HL-60/S4 (cell line): ENCODE measurements around the gene ANKRD6.

ENCODE experiments used
- in situ Hi-C: fragments of 300-500 bp; cut with MboI; formaldehyde crosslinking; loops from 2 replicates; pipeline ENCODE4 v1.14.3; 2022; ENCODE audit warnings: low sequenced_read_pairs

ANKRD6 gene

DNA sequence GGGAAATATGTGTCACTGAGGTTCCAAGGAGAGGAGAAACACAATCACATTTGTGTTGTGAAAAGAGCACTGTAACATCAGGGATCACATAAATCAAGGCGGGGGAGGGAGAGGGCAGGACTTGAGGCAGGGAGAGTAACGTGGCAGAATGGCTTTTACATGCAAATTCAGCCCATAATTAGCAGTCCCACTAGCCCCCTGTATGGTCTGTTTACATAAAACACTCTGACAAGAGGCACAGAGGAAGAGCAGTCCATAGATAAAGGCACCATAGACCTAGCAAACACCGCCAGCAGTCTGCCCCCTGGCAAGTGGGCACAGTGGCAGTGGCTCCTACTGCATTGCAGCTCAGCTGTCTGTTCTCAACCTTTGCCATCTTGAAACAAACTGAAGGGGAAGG lies 122.9 kb downstream of the ANKRD6 start:
- in situ Hi-C loops = no loop called here

DNA sequence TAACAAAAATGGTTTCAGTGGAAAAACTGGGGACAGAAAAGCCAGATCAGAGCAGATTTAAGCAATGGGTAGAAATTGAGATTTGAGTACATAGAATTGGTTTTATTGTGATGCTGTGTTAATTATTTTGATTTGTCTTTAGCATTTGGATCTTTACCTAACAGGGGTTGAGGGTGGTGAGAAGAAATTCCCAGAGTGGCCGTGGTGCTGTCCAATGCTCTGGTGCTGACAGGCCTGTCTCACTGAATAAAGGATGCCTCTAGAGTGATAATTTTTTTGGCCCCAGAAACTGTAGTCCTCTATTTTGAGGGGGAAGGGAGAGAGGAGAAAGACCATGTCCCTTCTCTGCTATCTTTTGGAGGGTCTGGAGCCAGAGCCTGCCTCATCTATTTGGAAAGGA lies 126.5 kb downstream of the ANKRD6 start:
- in situ Hi-C loops = no loop called here

DNA sequence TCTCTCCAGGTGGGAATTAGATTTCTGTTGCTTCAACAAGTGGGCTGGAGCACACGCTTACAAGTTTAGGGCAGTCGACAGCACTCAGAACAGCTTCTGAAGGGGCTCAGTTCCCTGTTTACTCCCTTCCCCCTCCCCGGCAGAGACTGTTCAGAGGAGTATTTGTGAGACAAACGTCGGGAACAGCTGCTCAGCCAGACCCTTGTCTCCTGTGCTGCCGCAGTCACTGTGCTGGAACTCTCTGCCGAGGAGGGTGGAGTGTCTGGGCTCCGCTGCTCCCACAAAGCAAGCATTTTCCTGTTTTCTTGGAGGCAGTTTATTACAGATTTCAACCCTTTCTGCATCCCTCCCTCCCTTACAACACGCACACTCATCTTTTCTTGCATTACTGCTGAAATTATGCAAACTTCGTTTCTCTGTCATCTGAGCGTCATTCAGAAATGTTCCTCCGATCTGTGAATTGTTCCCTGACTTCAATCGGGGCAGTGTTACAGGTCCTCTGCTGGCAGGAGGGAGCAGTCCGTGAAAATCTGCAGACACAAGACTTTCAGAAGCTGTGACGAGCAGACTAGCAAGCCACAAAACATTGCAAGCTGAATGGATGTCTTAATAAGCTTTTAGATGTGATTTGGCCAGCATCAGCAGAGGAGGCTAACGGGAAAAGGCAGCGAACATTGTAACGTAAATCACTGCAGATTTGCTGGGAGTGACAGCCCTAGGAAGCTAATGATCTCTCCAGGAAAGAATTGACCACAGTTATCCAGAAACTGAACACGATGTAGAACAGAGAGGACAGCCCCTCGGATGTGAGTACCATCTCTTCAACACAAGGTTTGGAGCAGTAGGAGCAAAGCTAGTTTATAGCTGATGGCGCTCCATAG lies 129.4 kb downstream of the ANKRD6 start:
- in situ Hi-C loops = no loop called here

DNA sequence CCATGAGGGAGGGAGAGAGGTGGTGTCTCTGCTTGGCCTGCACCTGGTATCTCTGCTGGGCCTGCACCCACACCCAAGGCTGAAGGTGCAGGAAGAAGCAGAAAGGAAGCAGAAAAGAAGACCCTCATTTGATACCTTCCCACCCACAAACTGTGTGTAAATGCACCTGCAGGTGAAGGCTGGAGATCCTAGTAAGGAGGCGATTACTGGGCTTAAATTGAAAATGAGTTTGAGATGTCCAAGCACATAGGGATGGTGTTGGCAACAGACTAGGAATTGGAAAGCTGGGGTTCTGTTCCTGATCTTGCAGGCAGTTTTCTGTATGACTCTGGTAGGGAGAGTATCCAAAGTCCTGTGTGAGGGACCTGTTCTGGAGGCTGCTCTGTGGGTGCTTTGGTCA lies 130.9 kb downstream of the ANKRD6 start:
- in situ Hi-C loops = no loop called here

DNA sequence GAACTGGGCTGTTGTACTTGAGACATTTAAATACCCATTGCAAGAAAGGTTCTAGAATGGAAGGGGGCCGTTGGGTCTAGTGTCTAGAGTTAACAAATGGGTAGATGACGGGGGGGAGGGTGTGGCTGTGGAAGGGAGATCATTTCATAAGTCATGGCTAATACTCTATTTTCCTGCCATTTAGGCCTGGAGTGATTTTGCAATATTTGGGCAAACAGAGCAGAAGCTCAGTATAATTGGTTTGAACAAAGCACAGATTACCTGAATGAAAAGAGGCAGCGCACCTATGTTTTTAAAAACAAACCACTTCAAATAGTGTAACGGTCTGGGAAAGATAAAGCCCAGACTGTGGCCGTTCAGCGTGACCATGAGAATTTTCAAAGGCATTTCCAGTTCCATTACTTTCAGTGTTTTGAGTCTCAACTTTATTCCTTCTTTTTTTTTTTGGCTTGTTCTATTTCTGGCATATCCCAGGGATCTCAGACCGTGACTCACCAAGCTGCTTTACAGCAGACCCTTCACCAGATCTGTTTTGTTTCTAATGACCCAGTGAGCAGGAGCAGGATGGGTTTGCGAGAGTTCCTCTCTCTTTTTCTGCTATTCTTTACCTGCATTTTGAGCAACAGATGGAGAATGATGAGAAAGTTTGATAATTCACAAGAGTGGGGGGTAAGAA lies 131.9 kb downstream of the ANKRD6 start:
- in situ Hi-C loops = no loop called here

DNA sequence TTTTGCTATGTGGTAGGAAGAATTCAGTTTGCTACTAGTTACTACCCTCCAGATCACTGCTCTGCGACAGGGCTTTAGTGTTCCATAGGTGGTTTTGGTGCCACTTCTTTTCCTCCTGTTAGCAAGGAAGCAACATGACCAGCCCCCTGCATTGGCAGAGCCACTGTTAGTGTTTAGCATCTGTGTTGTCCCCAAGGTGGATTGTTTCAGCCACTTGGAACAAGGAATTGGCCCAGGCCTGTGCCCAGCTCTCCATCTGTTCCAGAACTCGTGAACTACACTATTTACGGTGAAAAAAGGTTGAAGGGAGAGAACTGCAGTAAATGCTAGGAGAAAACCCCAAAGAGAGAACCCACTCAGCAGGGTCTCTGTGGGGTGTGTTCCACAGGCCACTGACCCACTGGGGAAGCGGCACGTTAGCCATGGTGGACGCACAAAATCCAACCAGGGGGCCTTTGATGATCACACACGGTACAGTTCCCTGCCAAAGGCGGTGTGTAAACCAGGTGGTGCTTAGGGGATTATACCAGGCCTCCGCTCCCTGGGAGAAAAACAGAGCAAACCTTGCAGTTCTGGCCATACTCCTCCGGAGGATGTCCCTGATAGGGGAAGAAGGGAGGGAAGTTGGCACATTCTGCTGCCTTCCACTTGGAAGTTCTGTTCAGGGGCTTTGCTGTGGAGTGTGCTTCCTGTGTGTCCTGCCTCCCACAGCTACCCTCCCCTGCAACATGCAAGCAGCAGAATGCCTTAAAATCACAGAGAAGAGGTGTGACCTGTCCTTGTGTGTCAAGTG lies 133.3 kb downstream of the ANKRD6 start:
- in situ Hi-C loops = no loop called here

DNA sequence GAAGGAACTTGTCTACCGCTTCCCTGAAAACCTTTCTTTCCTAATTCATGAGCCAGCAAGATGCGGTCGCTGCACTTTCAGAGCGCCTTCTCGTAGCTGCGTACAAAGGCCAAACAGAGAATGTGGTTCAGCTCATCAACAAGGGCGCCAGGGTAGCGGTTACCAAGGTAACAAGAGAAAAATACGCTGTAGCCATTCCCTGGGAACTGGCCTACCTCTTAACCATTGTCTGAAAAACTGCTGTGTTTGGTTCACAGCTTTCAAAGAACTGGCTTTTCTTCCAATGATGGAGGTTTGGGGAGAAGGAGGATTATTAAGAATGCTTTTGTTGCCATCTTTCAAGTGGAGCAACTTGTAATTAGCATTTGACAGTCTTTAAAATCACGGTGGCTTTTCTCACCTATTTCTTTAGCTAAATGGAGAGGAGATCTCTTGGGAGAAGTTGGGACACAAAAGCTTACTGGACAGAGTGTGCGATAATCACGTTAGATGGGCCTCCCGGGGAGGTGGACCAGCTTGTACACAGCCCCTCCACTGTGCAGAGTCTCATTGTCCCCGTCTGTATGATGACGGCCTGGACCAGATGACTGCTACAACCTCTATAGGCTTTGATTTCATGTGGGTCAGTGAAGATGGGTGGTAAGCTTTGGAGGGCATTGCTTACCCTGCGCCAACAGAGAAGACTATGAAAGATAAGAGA lies 134.1 kb downstream of the ANKRD6 start:
- in situ Hi-C loops = no loop called here

DNA sequence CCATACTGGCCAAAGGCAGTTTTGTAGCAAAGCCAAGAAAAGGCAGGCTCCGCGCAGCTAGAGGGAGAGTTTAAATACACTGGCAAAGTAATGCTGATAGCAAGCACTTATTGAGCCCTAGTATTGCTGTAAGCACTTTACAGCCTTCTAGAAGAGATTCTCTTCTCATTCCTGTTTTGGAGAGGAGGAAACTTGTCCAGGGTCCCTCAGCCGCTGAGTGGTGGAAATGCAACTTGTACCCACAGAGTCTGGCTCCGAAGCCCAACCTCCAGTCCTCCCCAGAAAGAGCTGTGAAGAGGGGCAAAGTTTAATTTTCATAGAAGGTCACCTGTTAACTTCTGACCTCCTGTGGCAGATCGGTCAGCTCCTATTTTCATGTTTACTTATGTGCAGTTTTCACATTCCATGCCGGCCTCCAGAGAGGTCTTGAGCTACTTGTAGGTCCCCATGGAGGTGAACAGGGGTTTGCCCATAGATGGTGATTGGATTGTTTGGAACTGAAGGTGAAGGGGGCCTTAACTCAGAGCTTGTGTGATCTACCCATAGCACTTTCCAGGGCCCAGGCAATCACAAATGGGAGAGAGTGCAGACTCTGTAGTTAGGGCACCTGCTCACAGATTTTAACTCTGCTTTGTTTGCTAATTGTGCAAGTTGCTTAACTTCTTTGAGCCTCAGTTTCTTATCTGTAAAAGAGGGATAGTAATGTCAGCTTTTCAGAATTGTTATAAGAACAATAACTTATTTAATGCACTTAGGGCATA lies 134.9 kb downstream of the ANKRD6 start:
- in situ Hi-C loops = no loop called here

DNA sequence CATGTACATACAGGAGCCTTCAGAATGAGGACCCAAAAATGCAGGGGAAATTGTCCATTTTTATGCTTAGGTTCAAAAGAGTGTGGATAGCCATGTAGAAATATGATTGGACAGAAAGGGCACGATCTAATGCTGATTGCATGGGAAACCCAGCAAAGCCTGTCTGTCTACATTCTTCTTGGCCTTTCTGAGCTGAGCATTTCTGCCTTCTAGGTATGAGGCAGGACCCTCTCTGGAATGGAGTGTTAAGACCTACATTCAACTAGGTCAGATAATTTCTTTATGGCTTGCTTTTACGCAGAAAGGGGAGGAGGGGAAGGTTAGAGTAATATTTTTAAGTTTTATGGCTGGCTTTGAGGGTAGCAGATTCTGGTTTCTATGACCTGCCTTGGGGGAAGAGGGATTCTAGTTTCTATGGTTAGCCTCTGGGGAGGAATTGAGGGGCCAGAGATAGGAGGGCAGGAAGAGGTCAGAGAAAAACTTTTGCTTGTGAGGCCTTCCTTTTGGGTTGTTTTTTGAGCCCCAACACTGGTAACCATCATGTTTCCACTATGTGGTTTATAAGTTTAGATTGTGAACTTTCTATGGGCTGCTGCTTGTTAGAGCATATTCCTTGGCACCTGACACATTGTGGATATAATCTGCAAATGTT lies 142.1 kb downstream of the ANKRD6 start:
- in situ Hi-C loops = no loop called here

DNA sequence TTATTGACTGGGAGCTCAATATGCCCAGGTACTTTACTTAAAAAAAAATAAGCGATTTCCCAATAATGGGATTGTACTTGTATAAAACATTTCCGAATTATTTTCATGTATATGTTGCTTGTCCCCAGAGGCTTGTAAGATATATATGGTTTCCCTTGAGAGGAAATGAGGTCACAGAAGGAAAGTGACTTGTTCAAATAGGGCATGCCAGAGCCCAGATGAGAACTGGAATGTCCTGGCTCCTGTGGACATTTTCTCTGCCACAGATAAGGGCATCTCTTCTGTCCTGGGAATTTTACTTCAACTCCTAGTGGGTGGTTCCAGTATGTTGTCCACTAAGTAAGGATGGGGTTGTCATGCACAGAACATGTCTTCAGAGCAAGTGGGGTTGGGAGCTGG lies 142.6 kb downstream of the ANKRD6 start:
- in situ Hi-C loops = no loop called here

DNA sequence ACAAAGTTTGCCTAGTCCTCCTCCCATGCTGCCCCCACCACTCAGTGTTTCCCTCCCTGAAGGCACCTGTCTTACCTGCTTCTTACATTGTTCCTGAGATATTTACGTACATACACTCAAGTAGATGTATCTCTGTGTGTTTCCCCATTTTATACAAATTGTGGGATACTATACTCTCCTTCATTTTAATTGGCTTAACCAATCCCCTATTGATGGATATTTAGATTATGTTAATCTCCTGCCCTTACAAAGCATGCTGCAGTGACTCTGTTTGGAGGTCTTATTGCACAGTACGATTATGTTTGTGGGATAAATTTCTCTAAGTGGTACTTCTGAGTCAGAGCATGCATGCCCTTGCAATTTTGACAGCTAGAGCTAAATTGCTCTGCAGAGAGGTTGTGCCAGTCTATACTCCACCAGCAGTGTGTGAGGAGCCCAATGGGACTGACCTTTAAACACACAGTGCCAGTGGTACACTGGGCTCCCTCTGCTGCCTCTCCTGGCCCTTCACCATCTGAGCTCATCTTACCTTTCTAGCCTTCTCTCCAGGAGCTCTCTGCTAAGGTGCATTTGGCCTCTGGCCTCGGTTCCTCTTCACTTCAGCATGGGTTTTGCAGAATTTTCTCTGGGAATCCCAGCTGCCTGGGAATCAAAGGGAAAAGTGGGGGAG lies 148.2 kb downstream of the ANKRD6 start:
- in situ Hi-C loops = no loop called here

DNA sequence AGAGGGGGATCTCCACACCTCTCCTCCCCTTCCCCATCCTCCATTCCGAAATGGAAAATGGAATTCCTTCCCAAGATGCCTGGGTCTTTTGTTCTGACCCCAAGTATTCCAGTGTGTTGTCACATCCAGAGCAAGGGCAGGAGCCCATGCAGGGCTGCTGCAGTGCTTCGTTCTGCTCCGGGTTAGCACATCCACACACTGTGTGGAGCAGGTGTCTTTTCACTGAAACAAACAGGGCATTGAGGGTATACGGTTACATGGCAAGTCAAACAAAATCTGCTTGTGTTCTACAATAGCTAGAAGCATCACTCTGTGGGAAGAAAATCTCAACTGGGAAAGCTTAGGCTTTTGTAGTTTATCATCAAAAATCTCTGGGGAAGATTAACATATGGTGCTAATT lies 148.7 kb downstream of the ANKRD6 start:
- in situ Hi-C loops = no loop called here

DNA sequence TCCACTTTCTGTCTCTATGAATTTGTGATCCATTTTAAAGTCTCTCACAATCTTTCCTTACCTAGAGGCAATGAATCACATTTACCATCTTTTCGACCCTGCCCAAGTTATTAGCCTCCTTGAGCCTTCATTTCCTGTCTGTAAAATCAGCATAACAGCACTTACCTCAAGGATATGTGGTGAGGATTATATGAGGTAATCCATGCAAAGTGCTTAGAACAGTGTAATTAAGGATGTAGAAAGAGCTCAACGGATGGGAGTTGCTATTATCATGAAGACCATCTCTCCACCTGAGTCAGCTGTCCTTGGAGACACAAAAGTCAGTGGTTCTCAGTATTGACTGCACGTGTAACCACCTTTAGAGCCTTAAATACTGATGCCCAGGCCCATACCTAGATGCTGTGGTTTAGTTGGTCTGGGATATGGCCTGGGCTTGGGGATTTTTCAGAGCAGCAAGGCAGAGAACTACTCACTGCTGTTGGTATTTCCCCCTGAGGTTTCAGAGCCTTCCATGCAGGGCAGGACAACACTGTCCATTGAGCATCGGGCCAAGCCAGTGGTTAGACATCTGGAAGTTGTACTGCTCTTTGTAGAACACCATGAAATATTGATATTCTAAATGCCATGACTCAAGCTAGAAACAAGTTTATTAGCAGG lies 149.8 kb downstream of the ANKRD6 start:
- in situ Hi-C loops = no loop called here

DNA sequence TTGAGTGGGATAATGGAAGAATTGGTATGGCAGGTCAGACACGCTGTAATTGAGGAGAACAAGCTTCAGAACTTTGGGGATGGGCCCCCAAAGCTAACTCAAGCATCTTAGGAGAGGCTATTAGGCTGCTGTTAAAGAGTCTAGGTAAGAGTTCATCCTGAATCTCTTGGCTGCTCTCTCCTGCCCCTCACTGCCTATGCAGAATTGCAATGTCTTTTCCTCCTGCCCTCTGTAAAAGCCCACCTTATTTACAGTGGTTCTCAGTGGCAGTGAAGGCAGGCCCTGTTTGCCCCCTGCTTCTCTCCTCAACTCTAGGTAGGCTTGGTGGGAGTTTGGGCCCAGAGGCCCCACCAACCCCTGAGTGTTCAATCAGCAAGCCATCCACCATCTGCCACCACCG lies 150.6 kb downstream of the ANKRD6 start:
- in situ Hi-C loops = no loop called here

DNA sequence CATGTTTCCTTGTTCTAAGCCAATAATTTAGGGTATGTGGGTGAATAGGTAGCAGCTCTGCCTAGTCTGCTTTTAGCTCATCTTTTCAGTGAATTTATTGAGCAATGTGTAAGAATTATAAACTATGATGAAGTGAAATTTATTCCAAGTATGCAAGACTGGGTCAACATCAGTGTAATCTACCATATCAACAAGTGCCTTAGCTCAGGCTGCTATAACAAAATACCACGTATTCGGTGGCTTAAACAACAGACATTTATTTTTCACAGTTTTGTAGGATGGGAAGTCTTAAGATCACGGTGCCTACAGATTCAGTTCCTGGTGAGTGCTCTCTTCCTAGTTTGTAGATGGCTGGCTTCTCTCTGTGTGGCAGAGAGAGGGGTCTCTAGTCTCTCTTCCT lies 151.6 kb downstream of the ANKRD6 start:
- in situ Hi-C loops = no loop called here

DNA sequence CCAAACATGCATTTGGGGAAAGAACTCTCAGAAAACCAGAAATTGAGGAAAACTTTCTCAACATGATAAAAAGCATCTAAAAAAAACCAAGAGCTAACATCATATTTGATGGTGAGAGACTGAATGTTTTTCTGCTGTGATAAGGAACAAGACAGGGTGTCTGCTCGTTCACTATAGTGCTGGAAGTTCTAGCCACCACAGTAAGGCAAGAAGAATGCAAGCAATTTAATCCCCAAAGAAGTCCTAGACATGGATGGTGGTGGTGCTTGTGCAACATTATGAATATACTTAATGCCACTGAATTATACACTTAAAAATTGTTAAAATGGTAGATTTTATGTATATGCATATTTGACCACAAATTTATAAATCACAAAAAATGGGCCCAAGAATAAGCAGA lies 152.2 kb downstream of the ANKRD6 start:
- in situ Hi-C loops = no loop called here

DNA sequence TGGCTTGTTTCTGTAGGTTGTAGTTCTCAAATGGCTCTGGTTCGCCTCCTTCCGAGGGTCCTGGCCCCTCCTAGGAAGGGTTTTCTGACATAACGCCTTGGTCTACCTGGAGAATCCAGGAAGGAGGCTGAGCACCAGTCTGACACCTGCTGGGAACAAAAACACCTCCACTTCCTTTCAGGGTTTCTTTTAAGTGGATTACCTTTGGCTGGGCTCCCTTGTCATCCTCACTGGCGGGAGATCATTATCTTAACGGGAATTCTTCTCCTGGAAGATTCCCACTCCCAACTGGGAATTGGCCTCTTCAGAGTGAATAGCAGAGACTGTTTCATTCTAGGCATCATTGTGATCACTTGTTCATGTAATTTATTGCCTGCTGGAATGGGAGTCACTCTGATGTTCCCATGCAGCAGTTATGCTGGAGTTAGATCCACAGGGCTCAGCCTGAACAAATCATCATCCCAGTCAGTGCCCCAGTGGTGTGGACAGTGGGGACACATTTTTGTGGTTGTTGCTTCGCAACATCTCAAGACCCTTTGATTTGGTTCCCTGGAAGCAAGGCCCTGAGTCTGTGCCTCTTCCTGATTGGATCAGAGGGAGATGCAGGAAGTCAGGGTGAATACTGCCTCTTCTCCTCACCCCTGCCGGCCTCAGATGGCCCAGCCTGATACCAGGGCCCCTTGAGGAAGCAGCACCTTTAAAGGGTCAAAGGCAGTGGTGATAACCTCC lies 156.5 kb downstream of the ANKRD6 start:
- in situ Hi-C loops = no loop called here

DNA sequence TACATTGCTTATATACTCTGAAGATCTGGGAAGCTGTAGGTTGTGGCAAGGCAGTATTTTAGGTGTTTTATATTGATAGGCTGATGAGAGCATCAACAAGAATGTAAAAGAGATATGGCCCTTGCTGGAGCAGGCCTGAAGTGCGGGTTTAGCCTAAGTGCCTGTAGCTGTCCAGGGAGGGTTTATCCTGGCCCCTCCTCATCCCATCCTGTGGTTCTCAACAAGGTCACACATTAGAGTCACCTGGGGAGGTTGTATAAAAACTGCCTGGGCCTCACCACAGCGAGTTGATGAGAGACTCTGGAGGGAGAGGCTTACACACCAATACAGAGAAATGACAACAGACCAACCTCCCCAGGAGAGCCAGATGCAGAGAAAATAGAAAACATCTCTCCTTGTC lies 157.2 kb downstream of the ANKRD6 start:
- in situ Hi-C loops = no loop called here
